ENCODE measurements around the gene HTRA1.

DNA sequence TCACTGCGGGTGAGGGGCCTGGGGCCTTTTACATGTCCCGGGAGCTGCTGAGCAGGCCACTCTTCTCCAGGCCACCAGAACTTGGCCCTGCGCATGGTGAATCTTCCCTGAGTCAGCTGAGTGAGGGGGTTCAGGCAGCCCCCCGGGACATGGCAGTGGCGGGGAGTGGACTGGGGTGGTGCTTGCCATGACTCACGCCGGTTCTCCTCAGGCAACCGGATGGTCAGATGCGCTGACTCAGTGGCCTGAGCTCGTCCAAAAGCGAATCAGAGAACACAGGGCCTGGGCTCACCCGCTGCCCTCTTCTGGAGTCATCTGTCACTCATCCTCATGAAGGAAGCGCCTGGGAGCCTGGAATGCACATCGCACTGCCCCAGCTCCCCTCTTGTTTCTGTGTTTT, 33.5 kb downstream of the HTRA1 start:
- TF ChIP-seq, protein P1, sequence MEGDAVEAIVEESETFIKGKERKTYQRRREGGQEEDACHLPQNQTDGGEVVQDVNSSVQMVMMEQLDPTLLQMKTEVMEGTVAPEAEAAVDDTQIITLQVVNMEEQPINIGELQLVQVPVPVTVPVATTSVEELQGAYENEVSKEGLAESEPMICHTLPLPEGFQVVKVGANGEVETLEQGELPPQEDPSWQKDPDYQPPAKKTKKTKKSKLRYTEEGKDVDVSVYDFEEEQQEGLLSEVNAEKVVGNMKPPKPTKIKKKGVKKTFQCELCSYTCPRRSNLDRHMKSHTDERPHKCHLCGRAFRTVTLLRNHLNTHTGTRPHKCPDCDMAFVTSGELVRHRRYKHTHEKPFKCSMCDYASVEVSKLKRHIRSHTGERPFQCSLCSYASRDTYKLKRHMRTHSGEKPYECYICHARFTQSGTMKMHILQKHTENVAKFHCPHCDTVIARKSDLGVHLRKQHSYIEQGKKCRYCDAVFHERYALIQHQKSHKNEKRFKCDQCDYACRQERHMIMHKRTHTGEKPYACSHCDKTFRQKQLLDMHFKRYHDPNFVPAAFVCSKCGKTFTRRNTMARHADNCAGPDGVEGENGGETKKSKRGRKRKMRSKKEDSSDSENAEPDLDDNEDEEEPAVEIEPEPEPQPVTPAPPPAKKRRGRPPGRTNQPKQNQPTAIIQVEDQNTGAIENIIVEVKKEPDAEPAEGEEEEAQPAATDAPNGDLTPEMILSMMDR (IDR thresholded peaks at IDR 0.05 in 8 of 11, conservative IDR thresholded peaks at IDR 0.05 in 3 of 11): no peak
- TF ChIP-seq POLR2A (IDR thresholded peaks at IDR 0.05) (no peak), POLR2AphosphoS5 (IDR thresholded peaks at IDR 0.05) (no peak)
